Natural killer cell treated with Interleukin-12 subunit alpha and Interleukin-12 subunit beta and Interleukin-15 and Interleukin-18, amount 100 ng/mL, for 72 hours (primary cell): Measurements from ENCODE around the gene STK39. TPM values are rescaled to one million over a fixed set of nuclear protein-coding genes. Genes with fewer than 3 reads are reported as not detected.

Source experiments
- ATAC-seq, 2 donors: fragments of 150-1000 bp; cut with Tn5 transposase in 1 of 2; sonication (Bioruptor Pico), chemical (Tn5 transposase) in 1 of 2; 2 replicates each; pipeline ENCODE4 v1.10.0; 2021
- DNase-seq: peaks from one replicate; pipeline ENCODE4 v3.0.0; 2022; ENCODE audit warnings: low spot score
- H3K27ac Mint-ChIP-seq, 2 donors: 1 replicate in 1 of 2; 2 replicates in 1 of 2; pipeline ENCODE4 v1.8.0; 2022; ENCODE audit warnings: mixed read lengths in 2 of 2, mild to moderate bottlenecking in 1 of 2, moderate library complexity in 1 of 2
- H3K27me3 Mint-ChIP-seq, 2 donors: 1 replicate in 1 of 2; 2 replicates in 1 of 2; pipeline ENCODE4 v1.8.0; 2022; ENCODE audit warnings: mixed read lengths in 2 of 2
- H3K36me3 Mint-ChIP-seq: one replicate; pipeline ENCODE4 v1.8.0; 2022; ENCODE audit warnings: mixed read lengths
- H3K4me1 Mint-ChIP-seq, 2 donors: 1 replicate in 1 of 2; 2 replicates in 1 of 2; pipeline ENCODE4 v1.8.0; 2022; ENCODE audit warnings: low read depth in 2 of 2, mixed read lengths in 2 of 2, mild to moderate bottlenecking in 1 of 2
- H3K4me3 Mint-ChIP-seq: one replicate; pipeline ENCODE4 v1.8.0; 2022; ENCODE audit warnings: mixed read lengths
- H3K9me3 Mint-ChIP-seq: 2 replicates; pipeline ENCODE4 v1.8.0; 2022; ENCODE audit warnings: mixed read lengths
- total RNA-seq, 2 donors: library from RNA; stranded (reverse); gene quantifications; one replicate each; pipeline ENCODE4 v1.2.3, GENCODE V29; 2022

STK39 gene
- total RNA-seq, 2 donors from 2014 or later, result 39.1 to 52.0 TPM

DNA sequence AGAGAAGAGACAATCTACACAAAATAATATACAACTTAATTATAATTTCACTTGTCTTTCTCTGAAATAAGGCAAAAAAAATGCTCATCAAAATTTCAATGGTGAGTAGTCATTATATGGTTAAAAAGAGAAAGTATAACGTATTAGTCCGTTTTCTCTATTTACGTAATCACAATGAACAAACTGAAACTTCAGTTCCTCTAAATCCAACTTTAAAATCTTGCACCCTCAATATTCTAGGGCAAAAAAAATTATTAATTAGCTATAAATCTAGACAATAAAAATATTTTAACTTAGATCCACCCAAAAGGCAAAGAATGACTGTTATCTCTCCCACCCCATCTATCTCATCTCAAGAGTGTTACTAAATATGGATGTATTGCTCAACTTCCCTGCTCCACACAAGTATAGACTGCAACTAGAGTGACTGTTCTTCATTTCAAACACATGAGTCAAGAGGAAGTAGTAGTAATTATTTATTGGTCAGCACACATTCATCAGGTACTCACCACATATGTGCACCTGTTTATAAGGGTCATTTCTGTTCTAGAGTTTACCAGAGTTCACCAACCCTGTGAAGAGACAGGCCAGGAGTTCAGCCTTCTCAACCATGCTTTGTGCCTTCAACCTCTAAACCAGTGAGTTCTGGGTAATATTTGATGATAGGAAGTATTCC is 36.4 kb downstream of the STK39 start:
- DNase-seq (no peak), ATAC-seq (peak; percentile 92)
- peak overlapping the region; percentile 65 for H3K4me3 Mint-ChIP-seq
- H3K27ac Mint-ChIP-seq, result peak overlapping the region; percentile 48 to 90
- H3K27me3 Mint-ChIP-seq, result no peaks in the 10 kb centered on the region
- H3K36me3 Mint-ChIP-seq, result no peaks in the 10 kb centered on the region
- H3K4me1 Mint-ChIP-seq, result peaks cover 57 to 65% of the 10 kb centered on the region in 2 donors
- peaks cover 3% of the 10 kb centered on the region for H3K9me3 Mint-ChIP-seq

DNA sequence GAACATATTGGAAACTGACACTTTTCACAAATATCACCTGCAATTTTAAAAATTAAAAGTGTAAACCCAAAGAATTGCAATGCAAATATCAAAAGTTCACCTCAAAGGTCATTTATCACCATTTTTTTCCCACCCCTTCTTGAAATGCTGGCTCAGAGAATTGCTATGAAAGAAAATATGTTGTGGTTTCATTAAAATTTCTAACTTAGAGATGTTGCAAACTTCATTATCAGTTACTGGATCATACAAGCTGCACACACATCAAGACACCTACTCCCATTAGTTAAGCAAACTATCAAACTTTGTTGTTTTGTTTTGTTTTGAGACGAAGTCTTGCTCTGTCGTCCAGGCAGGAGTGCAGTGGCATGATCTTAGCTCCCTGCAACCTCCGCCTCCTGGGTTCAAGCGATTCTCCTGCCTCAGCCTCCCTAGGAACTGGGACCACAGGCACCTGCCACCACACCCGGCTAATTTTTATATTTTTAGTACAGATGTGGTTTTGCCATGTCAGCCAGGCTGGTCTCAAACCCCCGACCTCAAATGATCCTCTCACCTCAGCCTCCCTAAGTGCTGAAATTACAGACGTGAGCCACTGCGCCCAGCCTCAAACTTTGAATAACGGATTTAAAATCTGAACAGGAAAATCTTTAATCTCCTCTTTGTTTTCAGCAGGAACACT is 37.0 kb downstream of the STK39 start:
- peak; percentile 1 to 35 for ATAC-seq
- Mint-ChIP-seq H3K4me3 (peak overlapping the region; percentile 65), H3K27me3 (no peaks in the 10 kb centered on the region), H3K9me3 (peaks cover 3% of the 10 kb centered on the region), H3K27ac (peak overlapping the region; percentile 48 to 90), H3K4me1 (peaks cover 57 to 62% of the 10 kb centered on the region in 2 donors), H3K36me3 (no peaks in the 10 kb centered on the region)
- no peak for DNase-seq

DNA sequence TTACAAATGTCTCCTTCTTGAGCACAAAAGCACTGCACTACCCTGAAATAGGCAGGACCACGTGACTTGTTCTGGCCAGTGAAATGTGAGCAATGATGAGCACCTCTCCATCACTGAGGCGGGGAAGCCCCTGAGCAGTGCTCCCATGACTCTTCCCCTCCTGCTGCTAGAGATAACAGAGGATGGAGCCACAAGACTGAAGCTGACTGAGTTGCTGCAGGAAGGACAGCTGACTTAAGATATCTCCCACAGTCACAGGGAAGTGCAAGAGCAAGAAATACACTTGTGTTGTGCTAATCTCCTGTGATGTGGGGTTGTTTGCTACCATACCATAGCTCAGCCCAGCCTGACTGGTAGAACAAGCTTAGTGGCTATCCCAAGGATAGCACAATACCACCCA is 38.7 kb downstream of the STK39 start:
- H3K9me3 Mint-ChIP-seq, result peaks cover 3% of the 10 kb centered on the region
- no peaks in the 10 kb centered on the region for H3K36me3 Mint-ChIP-seq
- DNase-seq, result no peak
- ATAC-seq, result no peak
- peaks cover 69 to 70% of the 10 kb centered on the region in 2 donors for H3K4me1 Mint-ChIP-seq
- peak overlapping the region in 1 of 2 donors; percentile 74 for H3K27ac Mint-ChIP-seq
- no peaks in the 10 kb centered on the region for H3K27me3 Mint-ChIP-seq
- H3K4me3 Mint-ChIP-seq, result no peak overlapping the region

- DNase-seq (no peak), ATAC-seq (no peak)
- Mint-ChIP-seq H3K36me3 (no peaks in the 10 kb centered on the region), H3K27ac (peak overlapping the region; percentile 2 to 74), H3K4me1 (peaks cover 73 to 75% of the 10 kb centered on the region in 2 donors), H3K4me3 (peak overlapping the region; percentile 37), H3K27me3 (no peaks in the 10 kb centered on the region), H3K9me3 (peaks cover 3% of the 10 kb centered on the region)
Measured at GRCh38 chr2:168207851-168208250, 39.5 kb downstream of the STK39 start.

DNA sequence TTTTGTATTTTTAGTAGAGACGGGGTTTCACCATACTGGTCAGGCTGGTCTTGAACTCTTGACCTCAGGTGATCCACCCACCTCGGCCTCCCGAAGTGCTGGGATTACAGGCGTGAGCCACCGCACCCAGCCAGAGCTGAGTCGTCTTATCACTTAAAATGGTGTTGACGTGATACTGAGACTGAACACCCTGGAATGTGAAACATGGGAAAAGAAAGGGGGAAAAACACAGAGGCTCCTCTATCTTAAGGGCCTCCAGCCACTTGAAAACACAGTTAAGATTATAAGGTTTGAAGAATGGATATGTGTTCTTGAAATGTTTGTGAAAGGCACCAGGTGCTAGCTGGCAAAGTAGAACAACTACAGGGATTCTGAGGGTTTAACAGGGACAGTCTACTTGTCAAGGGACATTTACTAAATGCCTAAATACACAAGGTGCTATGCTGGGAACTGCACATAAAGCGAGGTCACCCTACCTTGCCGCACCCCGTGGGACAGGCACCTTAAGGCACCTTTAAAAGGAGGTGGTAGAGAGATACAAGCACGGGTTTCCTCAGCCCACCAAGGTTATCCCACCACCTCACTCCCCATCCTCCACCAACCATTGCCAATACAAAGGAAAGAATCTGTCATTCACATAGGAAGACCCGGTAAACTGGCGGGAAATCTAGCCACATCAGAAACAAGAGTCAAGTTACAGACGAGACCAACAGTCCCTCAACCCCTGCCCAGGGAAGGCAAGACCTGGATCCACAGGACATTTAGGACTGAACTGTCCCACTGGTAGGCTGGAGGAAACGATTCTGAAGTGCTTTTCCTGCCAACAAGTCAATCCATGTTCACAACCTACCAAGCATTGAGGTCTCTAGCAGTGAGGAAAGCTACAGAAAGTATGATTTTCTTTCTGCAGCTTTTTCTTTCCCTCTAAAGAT is 43.4 kb downstream of the STK39 start:
- H3K36me3 Mint-ChIP-seq, result no peaks in the 10 kb centered on the region
- no peak overlapping the region for H3K4me3 Mint-ChIP-seq
- H3K9me3 Mint-ChIP-seq, result peaks cover 3% of the 10 kb centered on the region
- no peaks in the 10 kb centered on the region for H3K27me3 Mint-ChIP-seq
- H3K27ac Mint-ChIP-seq, result peak overlapping the region in 1 of 2 donors; percentile 42
- no peak for DNase-seq
- ATAC-seq, result no peak
- H3K4me1 Mint-ChIP-seq, result peaks cover 69 to 74% of the 10 kb centered on the region in 2 donors

DNA sequence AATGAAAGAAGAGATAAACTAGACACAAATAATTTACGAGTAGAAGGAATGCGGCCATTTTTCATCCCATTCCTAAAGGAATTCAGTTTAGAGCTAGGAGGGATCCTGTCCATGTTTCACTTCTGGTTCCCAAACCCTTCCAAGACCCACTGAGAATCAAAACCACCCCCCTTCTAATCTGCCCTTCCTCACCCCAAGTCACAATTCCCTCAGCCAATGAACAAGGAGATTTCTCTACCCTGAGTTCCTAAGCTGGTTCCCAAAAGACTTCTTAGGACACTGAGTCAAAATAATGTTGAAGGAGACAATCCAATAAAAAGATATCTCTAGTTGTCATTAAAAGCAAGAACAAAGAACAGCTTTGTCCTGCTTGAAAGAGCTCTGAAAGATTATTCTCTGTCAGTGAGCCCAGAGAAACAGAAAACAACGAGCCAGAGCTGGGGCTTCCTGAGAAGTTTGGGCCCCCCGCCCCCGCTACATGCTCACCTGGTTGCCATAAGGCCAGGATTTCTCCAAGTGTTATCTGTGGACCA is 45.7 kb downstream of the STK39 start:
- DNase-seq, result no peak
- Mint-ChIP-seq H3K36me3 (peaks cover 4% of the 10 kb centered on the region), H3K27ac (peak overlapping the region; percentile 15 to 42), H3K9me3 (no peaks in the 10 kb centered on the region), H3K4me1 (peaks cover 63 to 66% of the 10 kb centered on the region in 2 donors), H3K4me3 (no peak overlapping the region), H3K27me3 (no peaks in the 10 kb centered on the region)
- ATAC-seq, result no peak

DNA sequence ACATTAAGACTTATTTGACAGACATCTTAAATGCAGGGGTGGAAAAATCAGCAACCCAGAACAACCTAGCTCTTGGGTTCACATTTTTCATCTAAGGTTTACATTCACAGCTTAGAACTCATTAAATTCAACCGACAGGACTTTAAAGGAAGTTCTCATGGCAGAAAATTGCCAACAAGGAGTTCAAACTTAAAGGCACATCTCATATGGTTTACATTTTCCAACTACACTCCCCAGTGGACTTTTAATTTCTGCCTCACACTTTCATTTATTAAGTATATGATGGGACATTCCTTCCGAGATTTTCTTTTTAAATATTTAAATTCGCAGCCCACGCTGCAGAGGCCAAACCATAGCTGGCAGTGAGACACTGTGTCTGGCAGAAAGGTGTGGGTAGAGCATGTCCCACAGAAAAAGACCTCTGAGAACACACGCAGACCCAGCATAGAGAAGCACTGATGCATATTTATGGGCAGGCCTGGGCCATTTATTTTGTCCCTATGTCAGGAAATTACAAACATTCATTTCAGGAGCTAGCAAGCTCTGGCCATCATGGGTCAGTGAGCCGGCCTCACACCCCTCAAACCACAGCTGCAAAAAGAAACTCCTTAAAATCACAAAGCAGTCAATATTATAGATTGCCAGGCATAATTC is 46.3 kb downstream of the STK39 start:
- no peak for DNase-seq
- H3K27ac Mint-ChIP-seq, result peak overlapping the region; percentile 15 to 42
- H3K4me1 Mint-ChIP-seq, result peaks cover 67 to 70% of the 10 kb centered on the region in 2 donors
- H3K9me3 Mint-ChIP-seq, result no peaks in the 10 kb centered on the region
- H3K4me3 Mint-ChIP-seq, result no peak overlapping the region
- peaks cover 5% of the 10 kb centered on the region for H3K36me3 Mint-ChIP-seq
- no peak for ATAC-seq
- no peaks in the 10 kb centered on the region for H3K27me3 Mint-ChIP-seq

DNA sequence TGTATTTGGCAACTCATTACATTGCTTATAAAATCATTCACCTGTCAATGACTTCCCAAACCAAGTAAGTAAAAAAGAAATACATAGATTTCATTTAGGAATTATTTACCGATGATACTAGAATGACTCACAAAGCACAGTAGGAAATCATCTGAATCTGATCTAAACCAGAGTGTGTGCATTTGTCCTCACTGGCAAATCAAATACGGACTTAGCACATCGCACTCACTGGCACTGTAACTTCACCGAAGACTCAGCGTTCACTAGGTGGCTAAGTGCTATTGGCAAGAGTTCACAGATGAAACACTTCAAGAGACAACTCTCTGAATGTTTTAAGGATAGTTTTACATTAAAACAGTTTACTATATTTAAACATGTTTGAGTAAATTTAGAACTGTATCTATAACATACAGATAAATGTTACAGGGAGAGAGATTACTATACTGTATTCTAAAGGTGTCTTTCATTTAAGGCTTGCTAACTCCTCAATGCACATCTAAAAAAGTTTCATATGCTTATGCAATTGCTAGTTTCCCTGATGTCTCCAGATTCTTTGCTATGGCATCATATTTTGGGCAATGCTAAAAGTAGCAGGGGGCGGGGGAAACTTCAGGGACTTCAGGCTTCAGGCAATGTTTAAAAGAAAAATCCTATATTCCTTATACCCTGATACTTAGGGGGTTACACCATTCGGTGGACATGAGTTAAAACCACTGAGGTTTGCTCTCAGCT is 48.8 kb downstream of the STK39 start:
- no peak for DNase-seq
- Mint-ChIP-seq H3K27ac (peak overlapping the region in 1 of 2 donors; percentile 75), H3K27me3 (no peaks in the 10 kb centered on the region), H3K36me3 (peaks cover 5% of the 10 kb centered on the region), H3K9me3 (no peaks in the 10 kb centered on the region), H3K4me1 (peaks cover 69 to 70% of the 10 kb centered on the region in 2 donors), H3K4me3 (no peak overlapping the region)
- ATAC-seq, result no peak

DNA sequence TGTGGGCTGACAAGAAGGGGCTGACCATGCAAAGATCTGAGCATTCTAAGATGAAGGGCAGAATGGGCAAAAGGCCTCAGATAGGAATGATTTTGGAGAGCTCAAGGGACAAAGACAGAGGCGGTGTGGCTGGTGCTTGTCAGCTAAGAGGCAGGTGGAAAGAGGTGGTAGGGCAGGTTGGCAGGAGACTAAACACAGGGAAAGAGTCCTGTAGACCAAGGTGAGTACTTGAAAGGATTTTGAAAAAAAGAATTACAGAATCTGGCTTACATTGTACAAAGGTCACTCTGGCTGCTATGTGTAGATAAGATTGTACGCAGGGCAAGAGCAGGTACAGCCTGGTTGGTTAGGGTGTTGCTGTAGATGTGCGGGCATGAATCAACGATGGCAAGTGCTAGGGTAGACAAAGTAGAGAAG is 50.6 kb downstream of the STK39 start:
- peaks cover 5% of the 10 kb centered on the region for H3K36me3 Mint-ChIP-seq
- H3K4me1 Mint-ChIP-seq, result peaks cover 67 to 69% of the 10 kb centered on the region in 2 donors
- H3K9me3 Mint-ChIP-seq, result no peaks in the 10 kb centered on the region
- no peak for ATAC-seq
- no peaks in the 10 kb centered on the region for H3K27me3 Mint-ChIP-seq
- DNase-seq, result no peak
- H3K4me3 Mint-ChIP-seq, result no peak overlapping the region
- H3K27ac Mint-ChIP-seq, result peak overlapping the region; percentile 90 to 97

- ATAC-seq, result peak; percentile 90 to 92
Measured at GRCh38 chr2:168194784-168195522, 52.4 kb downstream of the STK39 start.

GRCh38 chr2:168192839-168193616 is 54.4 kb downstream of the STK39 start:
- DNase-seq (no peak), ATAC-seq (peak; percentile 77 to 81)
- H3K9me3 Mint-ChIP-seq, result no peaks in the 10 kb centered on the region
- peaks cover 5% of the 10 kb centered on the region for H3K36me3 Mint-ChIP-seq
- no peaks in the 10 kb centered on the region for H3K27me3 Mint-ChIP-seq
- H3K4me1 Mint-ChIP-seq, result peaks cover 65 to 76% of the 10 kb centered on the region in 2 donors
- H3K4me3 Mint-ChIP-seq, result peak overlapping the region; percentile 68
- H3K27ac Mint-ChIP-seq, result peak overlapping the region; percentile 69 to 90

More at GRCh38 chr2:168194784-168195522, 52.4 kb downstream of the STK39 start:
- DNase-seq, result no peak
- H3K27ac Mint-ChIP-seq, result peak overlapping the region; percentile 90 to 97
- H3K4me3 Mint-ChIP-seq, result peak overlapping the region; percentile 91
- peaks cover 5% of the 10 kb centered on the region for H3K36me3 Mint-ChIP-seq
- peaks cover 69 to 75% of the 10 kb centered on the region in 2 donors for H3K4me1 Mint-ChIP-seq
- H3K27me3 Mint-ChIP-seq, result no peaks in the 10 kb centered on the region
- H3K9me3 Mint-ChIP-seq, result no peaks in the 10 kb centered on the region
